Ectodermal cell (in vitro differentiated cells): ENCODE data around the gene OR4S1.
"Not testable (repeated sequence)": the region's sequence is repeated elsewhere in the genome, so short reads cannot be mapped to it uniquely, and the experiment has no call there.

Experiments
- H3K27ac ChIP-seq: 2 replicates; pipeline ENCODE4 v1.7.0; 2013; ENCODE audit warnings: mild to moderate bottlenecking, low read depth, low read length; ENCODE audit not compliant: insufficient read depth, poor library complexity, severe bottlenecking
- H3K27me3 ChIP-seq: 2 replicates; pipeline ENCODE4 v1.7.0; 2013; ENCODE audit warnings: mild to moderate bottlenecking, low read length; ENCODE audit not compliant: insufficient read depth, control insufficient read depth, poor library complexity, severe bottlenecking
- H3K36me3 ChIP-seq: one replicate; pipeline ENCODE4 v1.7.0; 2013; ENCODE audit warnings: low read length; ENCODE audit not compliant: control insufficient read depth, insufficient read depth
- H3K4me1 ChIP-seq: one replicate; pipeline ENCODE4 v1.7.0; 2013; ENCODE audit warnings: low read length; ENCODE audit not compliant: control insufficient read depth, insufficient read depth
- H3K4me3 ChIP-seq: 2 replicates; pipeline ENCODE4 v1.7.0; 2013; ENCODE audit warnings: low read depth, low read length, control low read depth; ENCODE audit not compliant: insufficient read depth
- H3K9me3 ChIP-seq: 2 replicates; pipeline ENCODE4 v1.7.0; 2013; ENCODE audit warnings: mild to moderate bottlenecking, low read length, moderate library complexity; ENCODE audit not compliant: control insufficient read depth
- whole genome bisulfite sequencing, 2 experiments: methylation state at CpG; one replicate each; pipeline ENCODE4 v1.1.7; 2013; ENCODE audit warnings: missing lambda C conversion rate in 2 of 2; 5-methylcytosine and 5-hydroxymethylcytosine counted together

Gene OR4S1

DNA sequence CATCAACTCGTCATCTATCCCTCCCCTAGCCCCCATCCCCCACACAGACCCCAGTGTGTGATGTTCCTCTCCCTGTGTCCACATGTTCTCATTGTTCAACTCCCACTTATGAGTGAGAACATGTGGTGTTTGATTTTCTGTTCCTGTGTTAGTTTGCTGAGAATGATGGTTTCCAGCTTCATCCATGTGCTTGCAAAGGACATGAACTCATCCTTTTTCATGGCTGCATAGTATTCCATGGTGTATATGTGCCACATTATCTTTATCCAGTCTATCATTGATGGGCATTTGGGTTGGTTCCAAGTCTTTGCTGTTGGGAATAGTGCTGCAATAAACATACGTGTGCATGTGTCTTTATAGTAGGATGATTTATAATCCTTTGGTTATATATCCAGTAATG lies 36.5 kb downstream of the OR4S1 start:
- H3K4me3 ChIP-seq, H3K36me3 ChIP-seq, H3K27ac ChIP-seq, H3K27me3 ChIP-seq, H3K9me3 ChIP-seq, H3K4me1 ChIP-seq: not testable (repeated sequence)
- WGBS, 2 experiments, result 46 to 54% methylated on average over 2 of the region's 2 CpGs

- not testable (repeated sequence) for H3K4me3 ChIP-seq, H3K9me3 ChIP-seq, H3K36me3 ChIP-seq, H3K4me1 ChIP-seq, H3K27me3 ChIP-seq, H3K27ac ChIP-seq
- 72 to 78% methylated on average over 5 of the region's 5 CpGs for WGBS, 2 experiments
Observed at GRCh38 chr11:48346286-48346685, 40.3 kb downstream of the OR4S1 start.

DNA sequence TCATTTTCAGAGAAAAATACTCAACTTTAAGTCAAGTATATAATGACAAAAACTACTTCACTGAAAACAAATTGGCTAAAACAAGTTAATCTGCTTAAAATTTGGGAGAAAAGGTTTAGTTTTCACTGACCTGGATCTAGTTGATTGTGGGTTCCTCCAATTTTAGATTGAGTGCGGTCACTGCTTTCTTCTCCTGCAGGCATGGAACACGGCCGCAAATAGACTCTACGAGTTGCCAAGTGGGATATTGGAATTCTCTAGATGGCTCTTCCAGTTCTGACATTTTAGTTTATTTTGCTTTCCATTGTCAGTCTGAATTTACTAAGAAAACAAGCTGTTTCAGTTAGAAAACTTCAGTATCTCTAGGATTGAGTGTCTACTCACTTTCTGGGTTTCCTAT lies 48.0 kb downstream of the OR4S1 start:
- H3K9me3 ChIP-seq, result peaks cover 11% of the 10 kb centered on the region
- H3K4me3 ChIP-seq, result no peak overlapping the region
- no peak overlapping the region for H3K27ac ChIP-seq
- H3K4me1 ChIP-seq, result no peaks in the 10 kb centered on the region
- H3K36me3 ChIP-seq, result no peaks in the 10 kb centered on the region
- no peaks in the 10 kb centered on the region for H3K27me3 ChIP-seq
- WGBS, 2 experiments, result 92 to 97% methylated on average over 4 of the region's 4 CpGs

DNA sequence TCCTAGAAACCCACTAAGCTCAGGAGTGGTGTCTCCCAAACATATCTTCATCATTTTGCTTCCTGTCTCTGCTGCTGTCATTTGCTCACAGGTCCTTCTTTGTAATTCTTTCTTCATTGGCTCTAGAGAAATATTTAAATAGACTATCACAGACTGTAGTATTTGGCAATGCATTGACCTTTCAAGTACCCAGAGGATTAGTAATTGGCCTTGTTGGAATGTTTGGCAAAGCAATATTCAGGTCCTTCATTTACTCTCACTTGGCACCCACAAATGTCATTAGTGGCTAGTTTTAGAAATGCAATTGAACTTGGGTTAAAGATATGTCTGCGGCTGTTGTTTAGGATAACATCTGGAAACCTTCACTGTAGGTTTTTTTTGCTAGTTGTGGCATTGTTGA lies 48.7 kb downstream of the OR4S1 start:
- Histone ChIP-seq H3K27me3 (no peaks in the 10 kb centered on the region), H3K9me3 (peaks cover 11% of the 10 kb centered on the region), H3K4me1 (no peaks in the 10 kb centered on the region), H3K4me3 (no peak overlapping the region), H3K36me3 (no peaks in the 10 kb centered on the region), H3K27ac (no peak overlapping the region)
- WGBS, 2 experiments, result 77 to 89% methylated on average over 1 of the region's 1 CpG
